H1 (cell line): ENCODE results near the gene TNNT3. TPM values are rescaled to one million over a fixed set of nuclear protein-coding genes. Genes with fewer than 3 reads are reported as not detected.
A peak's percentile ranks its signal among the peaks of the same experiment; 100 is the strongest.

Experiments used
- CTCF ChIA-PET: fragments of 300-600 bp; sonication (Branson Sonifier 250); formaldehyde crosslinking; loops from one replicate; lab custom pipeline; 2021; ENCODE audit not compliant: partially characterized antibody; lab: Charles Lee
- POLR2A ChIA-PET: fragments of 300-600 bp; sonication (Branson Sonifier 250); formaldehyde crosslinking; loops from one replicate; lab custom pipeline; 2021; ENCODE audit warnings: inconsistent platforms; ENCODE audit not compliant: partially characterized antibody; lab: Charles Lee
- DNase-seq, 2 experiments: peaks; one replicate each; pipeline versions ENCODE4 v3.0.0 to v3.0.0-alpha.2; 2010 to 2022; ENCODE audit warnings: low spot score in 2 of 2, low read depth in 1 of 2, mixed read lengths in 1 of 2
- FAIRE-seq: peaks from 2 replicates; lab custom pipeline; 2011; peaks lifted over from hg19 to GRCh38; lab: Jason Lieb, UNC
- H2AFZ ChIP-seq: 2 replicates; pipeline ENCODE4 v1.8.1; 2012; ENCODE audit warnings: low read length, inconsistent platforms
- H2AK5ac ChIP-seq: 2 replicates; pipeline ENCODE4 v1.6.1; 2013; ENCODE audit warnings: low read depth, low read length
- H2BK120ac ChIP-seq: replicated peaks from 2 replicates; pipeline ENCODE3; 2013; ENCODE audit warnings: low read depth, low read length, inconsistent platforms
- H2BK12ac ChIP-seq: 2 replicates; pipeline ENCODE4 v1.6.1; 2013; ENCODE audit warnings: low read depth, low read length
- H2BK15ac ChIP-seq: 2 replicates; pipeline ENCODE4 v1.6.1; 2013; ENCODE audit warnings: low read length
- H2BK20ac ChIP-seq: 2 replicates; pipeline ENCODE4 v1.6.1; 2013; ENCODE audit warnings: low read length
- H2BK5ac ChIP-seq: 2 replicates; pipeline ENCODE4 v1.6.1; 2013; ENCODE audit warnings: low read depth, low read length
- H3K14ac ChIP-seq: 2 replicates; pipeline ENCODE4 v1.6.1; 2013; ENCODE audit warnings: inconsistent platforms; ENCODE audit not compliant: insufficient read length
- H3K18ac ChIP-seq: 2 replicates; pipeline ENCODE4 v1.6.1; 2013; ENCODE audit warnings: low read length; ENCODE audit errors: extremely low read depth
- H3K23ac ChIP-seq: 2 replicates; pipeline ENCODE4 v1.6.1; 2013; ENCODE audit warnings: inconsistent platforms; ENCODE audit not compliant: insufficient read length
- H3K23me2 ChIP-seq: 2 replicates; pipeline ENCODE4 v1.6.1; 2013; ENCODE audit warnings: low read depth, low read length
- H3K27ac ChIP-seq: 2 replicates; pipeline ENCODE4 v1.6.1; 2011; ENCODE audit warnings: low read depth, low read length, inconsistent platforms
- H3K27me3 ChIP-seq, 4 experiments: replicated peaks in 1 of 4; 1 replicate in 1 of 4; 2 replicates in 3 of 4; pipeline versions ENCODE4 v1.6.1 to v1.8.1; 2011 to 2013; ENCODE audit warnings: low read length in 3 of 4, mild to moderate bottlenecking in 3 of 4, inconsistent platforms in 2 of 4, mixed read lengths in 2 of 4, moderate library complexity in 1 of 4; ENCODE audit not compliant: control insufficient read depth in 3 of 4, insufficient read depth in 3 of 4; ENCODE audit errors: extremely low read depth in 1 of 4
- H3K36me3 ChIP-seq, 4 experiments: 2 replicates each; pipeline versions ENCODE4 v1.6.1 to v1.8.1; 2011 to 2013; ENCODE audit warnings: mild to moderate bottlenecking in 4 of 4, low read length in 3 of 4, moderate library complexity in 2 of 4, control low read depth in 1 of 4, inconsistent platforms in 1 of 4; ENCODE audit not compliant: insufficient read depth in 4 of 4, control insufficient read depth in 2 of 4
- H3K4ac ChIP-seq: replicated peaks from 2 replicates; pipeline ENCODE3; 2013; ENCODE audit warnings: low read length, low read depth, mixed read lengths, inconsistent platforms; ENCODE audit not compliant: insufficient read length
- H3K4me1 ChIP-seq, 4 experiments: replicated peaks in 1 of 4; 1 replicate in 1 of 4; 2 replicates in 3 of 4; pipeline versions ENCODE4 v1.6.1 to v1.8.1; 2011 to 2013; ENCODE audit warnings: low read length in 3 of 4, inconsistent platforms in 2 of 4, mixed read lengths in 1 of 4; ENCODE audit not compliant: insufficient read depth in 4 of 4, control insufficient read depth in 3 of 4
- H3K4me2 ChIP-seq, 2 experiments: 2 replicates each; pipeline versions ENCODE4 v1.6.1 to v1.8.1; 2011 to 2013; ENCODE audit warnings: low read depth in 2 of 2, low read length in 2 of 2, control low read depth in 1 of 2, inconsistent platforms in 1 of 2, mild to moderate bottlenecking in 1 of 2; ENCODE audit not compliant: insufficient read depth in 1 of 2
- H3K4me3 ChIP-seq, 4 experiments: fragments of 200-600, 300-600 bp in 1 of 4; sonication (generic), shearing (Covaris generic), sonication (Bioruptor Twin) in 1 of 4; 2 replicates each; pipeline versions ENCODE4 v1.5.1 to v1.8.1; 2011 to 2016; ENCODE audit warnings: low read length in 4 of 4, low read depth in 3 of 4, control low read depth in 2 of 4, inconsistent platforms in 2 of 4, mild to moderate bottlenecking in 2 of 4, mixed read lengths in 1 of 4, moderate library complexity in 1 of 4; ENCODE audit not compliant: insufficient read depth in 2 of 4; ENCODE audit errors: extremely low read depth in 1 of 4
- H3K56ac ChIP-seq: replicated peaks from 2 replicates; pipeline ENCODE3; 2013; ENCODE audit warnings: low read depth, mild to moderate bottlenecking, mixed read lengths, low read length, inconsistent platforms; ENCODE audit not compliant: insufficient read length
- H3K79me1 ChIP-seq: 2 replicates; pipeline ENCODE4 v1.6.1; 2013; ENCODE audit warnings: low read depth, low read length, control low read depth
- H3K79me2 ChIP-seq, 2 experiments: 2 replicates each; pipeline versions ENCODE4 v1.6.1 to v1.8.1; 2012 to 2013; ENCODE audit warnings: low read length in 2 of 2, mild to moderate bottlenecking in 2 of 2, inconsistent platforms in 1 of 2; ENCODE audit not compliant: insufficient read depth in 2 of 2, control insufficient read depth in 1 of 2
- H3K9ac ChIP-seq, 4 experiments: replicated peaks in 1 of 4; 1 replicate in 1 of 4; 2 replicates in 3 of 4; pipeline versions ENCODE4 v1.6.1 to v1.8.1; 2011 to 2013; ENCODE audit warnings: low read depth in 3 of 4, low read length in 3 of 4, control low read depth in 2 of 4, mild to moderate bottlenecking in 2 of 4, moderate library complexity in 2 of 4, inconsistent platforms in 1 of 4; ENCODE audit errors: extremely low read depth in 1 of 4
- H3K9me3 ChIP-seq, 2 experiments: 2 replicates each; pipeline versions ENCODE4 v1.6.1 to v1.8.1; 2012 to 2013; ENCODE audit warnings: mild to moderate bottlenecking in 2 of 2, moderate library complexity in 2 of 2, control low read depth in 1 of 2, inconsistent platforms in 1 of 2, low read depth in 1 of 2, low read length in 1 of 2, mixed read lengths in 1 of 2; ENCODE audit not compliant: insufficient read depth in 2 of 2
- H4K20me1 ChIP-seq, 2 experiments: replicated peaks in 1 of 2; 2 replicates each; pipeline versions ENCODE3 to v1.8.1; 2011 to 2013; ENCODE audit warnings: inconsistent platforms in 2 of 2, low read length in 2 of 2, mild to moderate bottlenecking in 1 of 2; ENCODE audit not compliant: insufficient read depth in 2 of 2, control insufficient read depth in 1 of 2
- H4K5ac ChIP-seq: 2 replicates; pipeline ENCODE4 v1.6.1; 2013; ENCODE audit warnings: low read length, low read depth, mixed read lengths, inconsistent platforms; ENCODE audit not compliant: insufficient read length
- H4K8ac ChIP-seq: 2 replicates; pipeline ENCODE4 v1.8.0; 2013; ENCODE audit warnings: mild to moderate bottlenecking, moderate library complexity, low read length, inconsistent platforms; ENCODE audit not compliant: insufficient read depth; ENCODE audit errors: extremely low read depth
- H4K91ac ChIP-seq: replicated peaks from 2 replicates; pipeline ENCODE3; 2013; ENCODE audit warnings: low read length, mixed read lengths, inconsistent platforms; ENCODE audit not compliant: insufficient read length
- ASH2L ChIP-seq: fragments of 200-600, 300-600 bp; sonication (generic); IDR thresholded peaks from one replicate; pipeline ENCODE4 v1.7.1; 2017; ENCODE audit warnings: low read length
- CHD1 ChIP-seq: IDR thresholded peaks from 2 replicates; pipeline ENCODE4 v1.6.1; 2012; ENCODE audit warnings: low read depth, low read length, improper control_type of control experiment
- CTBP2 ChIP-seq: IDR thresholded peaks from 2 replicates; pipeline ENCODE4 v1.7.0; 2011; ENCODE audit warnings: borderline replicate concordance, mild to moderate bottlenecking, moderate library complexity, mixed read lengths, low read length; ENCODE audit not compliant: insufficient read depth, insufficient read length
- RBBP5 ChIP-seq: IDR thresholded peaks from 2 replicates; pipeline ENCODE4 v1.7.1; 2012; ENCODE audit warnings: low read depth, mild to moderate bottlenecking, inconsistent platforms, low read length, moderate library complexity, borderline replicate concordance
- SUZ12 ChIP-seq: fragments of 200-600 bp; sonication (generic); IDR thresholded peaks from 2 replicates; pipeline ENCODE4 v1.6.1; 2012; ENCODE audit warnings: mild to moderate bottlenecking, inconsistent platforms, low read length, moderate library complexity, mixed read lengths
- ZNF274 ChIP-seq: IDR thresholded peaks from 2 replicates; pipeline ENCODE4 v1.7.0; 2012; ENCODE audit warnings: low read length, borderline replicate concordance; ENCODE audit errors: extremely low read depth
- WGBS, 2 experiments: shearing (Covaris generic) in 1 of 2; methylation state at CpG; one replicate each; pipeline versions ENCODE4 v1.1.6 to v1.1.7; 2013 to 2015; ENCODE audit warnings: low lambda C conversion rate in 2 of 2, mixed read lengths in 2 of 2, inconsistent platforms in 1 of 2, low coverage in 1 of 2, missing lambda C conversion rate in 1 of 2; ENCODE audit not compliant: insufficient replicate concordance in 2 of 2, insufficient coverage in 1 of 2, insufficient read length in 1 of 2; ENCODE audit errors: extremely low coverage in 1 of 2, missing lambda C conversion rate in 1 of 2; 5-methylcytosine and 5-hydroxymethylcytosine counted together
- polyA plus RNA-seq, 7 experiments: library from polyadenylated mRNA; depleted of rRNA in 3 of 7; stranded (reverse) in 5 of 7; unstranded in 2 of 7; fragments of >200 nt in 5 of 7; fragments of 200-250 nt in 2 of 7; gene quantifications; 1 replicate in 5 of 7; 2 replicates in 1 of 7; 4 replicates in 1 of 7; pipeline versions ENCODE4 v1.2.1 to v1.2.3, GENCODE V29; 2011 to 2013; ENCODE audit warnings: missing spikeins in 2 of 7, mixed read lengths in 2 of 7
- total RNA-seq: library from RNA; stranded (reverse); fragmentation: NEBNext Ultra II Directional; extraction: Animal tissue kit (Norgen Biotek cat#: 25700); gene quantifications from 2 replicates; pipeline ENCODE4 v1.2.1, GENCODE V29; 2021
- TF ChIP-seq, protein P1 (sequence below): IDR thresholded peaks from 2 replicates; pipeline ENCODE4 v1.6.1; 2012; ENCODE audit warnings: inconsistent platforms

Gene TNNT3
- total and polyA plus RNA-seq, 2 of the 8 experiments (the other 6 are each of a cell fraction or from before 2014, with no cell fraction given), result not detected

DNA sequence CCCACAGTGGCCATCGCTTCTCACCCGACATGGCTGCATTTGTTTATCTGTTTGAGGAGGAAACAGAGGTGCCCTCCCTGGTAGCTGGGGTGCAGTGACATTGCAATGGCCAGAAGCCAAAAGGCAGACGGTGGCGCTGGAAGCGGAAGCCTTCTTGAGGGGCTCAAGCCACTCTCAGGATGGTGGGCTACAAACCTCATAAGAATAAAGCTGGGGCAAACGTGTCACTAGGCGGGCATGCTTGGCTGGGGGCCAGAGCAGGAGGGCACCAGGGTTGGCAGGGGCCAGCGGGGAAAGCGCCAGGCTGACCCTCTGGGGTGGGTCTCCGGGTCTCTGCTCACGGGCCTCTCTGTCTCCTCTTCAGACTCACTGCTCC lies 12.6 kb downstream of the TNNT3 start:
- POLR2A ChIA-PET, result no interaction called here
- no peak overlapping the region for H3K27ac ChIP-seq
- TF ChIP-seq ZNF274 (no peak), CTBP2 (no peak), CHD1 (no peak), RBBP5 (no peak), SUZ12 (no peak), ASH2L (no peak)
- TF ChIP-seq, protein P1, sequence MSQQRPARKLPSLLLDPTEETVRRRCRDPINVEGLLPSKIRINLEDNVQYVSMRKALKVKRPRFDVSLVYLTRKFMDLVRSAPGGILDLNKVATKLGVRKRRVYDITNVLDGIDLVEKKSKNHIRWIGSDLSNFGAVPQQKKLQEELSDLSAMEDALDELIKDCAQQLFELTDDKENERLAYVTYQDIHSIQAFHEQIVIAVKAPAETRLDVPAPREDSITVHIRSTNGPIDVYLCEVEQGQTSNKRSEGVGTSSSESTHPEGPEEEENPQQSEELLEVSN, result no peak

More for the DNA sequence above, 12.6 kb downstream of the TNNT3 start:
- CTCF ChIA-PET, result interaction anchor here (0.6 to 2.7 kb wide), 4 partner anchors 50 to 347 kb away, joined by 4 to 8 read pairs (median 5); no protein-coding TSS in a partner anchor
- H2AFZ ChIP-seq, result no peak overlapping the region
- H2BK20ac ChIP-seq, result no peak overlapping the region
- no peak for DNase-seq
- H4K91ac ChIP-seq, result peak overlapping the region; percentile 15
- no peaks in the 10 kb centered on the region for H3K79me1 ChIP-seq
- H3K27me3 ChIP-seq, result no peaks in the 10 kb centered on the region
- FAIRE-seq, result no peak
- H3K23me2 ChIP-seq, result peaks cover 4% of the 10 kb centered on the region; the same call in 1 of the 2 replicates
- no peaks in the 10 kb centered on the region for H4K20me1 ChIP-seq
- H4K5ac ChIP-seq, result no peak overlapping the region
- no peak overlapping the region for H3K4me2 ChIP-seq
- no peaks in the 10 kb centered on the region for H3K36me3 ChIP-seq
- 95% methylated on average over 10 of the region's 11 CpGs; no CpG with 5 or more reads in 1 of the 2 experiments for WGBS, 2 experiments
- no peak overlapping the region for H3K56ac ChIP-seq
- peaks cover 0 to 3% (median 0%) of the 10 kb centered on the region in 4 experiments; a peak in 3 of 7 replicates for H3K4me1 ChIP-seq
- no peak overlapping the region for H2BK12ac ChIP-seq
- no peak overlapping the region for H3K23ac ChIP-seq
- H3K79me2 ChIP-seq, result no peaks in the 10 kb centered on the region
- no peak overlapping the region for H3K4me3 ChIP-seq
- H3K18ac ChIP-seq, result no peak overlapping the region
- no peak overlapping the region for H2AK5ac ChIP-seq
- no peak overlapping the region for H2BK5ac ChIP-seq
- no peak overlapping the region for H2BK15ac ChIP-seq
- no peak overlapping the region for H2BK120ac ChIP-seq
- peak overlapping the region; percentile 51; the same call in 1 of the 2 replicates for H4K8ac ChIP-seq
- H3K14ac ChIP-seq, result no peak overlapping the region
- H3K9ac ChIP-seq, result no peak overlapping the region
- H3K4ac ChIP-seq, result no peak overlapping the region
- no peaks in the 10 kb centered on the region for H3K9me3 ChIP-seq
